ENCODE measurements around the gene SCYL3. TPM values are rescaled to one million over a fixed set of nuclear protein-coding genes. Genes with fewer than 3 reads are reported as not detected.
A peak's percentile ranks its signal among the peaks of the same experiment; 100 is the strongest.

Gene SCYL3
- polyA plus RNA-seq, 3 donors = 2.3 to 4.9 (median 3.6) TPM

DNA sequence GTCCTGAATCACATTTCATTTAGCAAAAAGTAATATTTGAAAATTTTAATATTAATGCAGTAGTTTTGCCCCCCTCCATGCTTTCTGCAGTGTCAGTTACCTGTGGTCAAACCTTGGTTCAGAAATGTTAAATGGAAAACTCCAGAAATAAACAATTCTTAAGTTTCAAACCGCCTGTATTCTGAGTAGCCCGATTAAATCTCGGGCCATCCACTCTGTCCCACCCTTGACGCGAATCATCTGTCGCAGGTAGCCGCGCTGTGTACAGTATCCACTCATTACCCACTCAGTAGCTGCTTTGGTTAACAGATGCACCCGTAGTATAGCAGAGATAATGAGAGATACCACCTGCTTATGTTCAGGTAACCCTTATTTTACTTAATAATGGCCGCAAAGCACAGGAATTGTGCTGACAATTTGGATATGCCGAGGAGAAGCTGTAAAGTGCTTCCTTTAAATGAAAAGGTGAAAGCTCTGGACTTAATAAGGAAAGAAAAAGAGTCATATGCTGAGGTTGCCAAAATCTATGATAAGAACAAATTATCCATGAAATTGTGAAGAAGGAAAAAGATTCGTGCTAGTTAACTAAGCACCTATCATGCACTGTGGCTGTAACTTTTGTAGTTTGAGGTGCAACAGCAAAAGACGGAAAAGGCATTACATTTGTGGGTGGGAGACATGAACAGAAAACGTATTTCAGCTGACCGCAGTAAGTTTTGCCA is 889 bp upstream of the SCYL3 start:
- Histone ChIP-seq H3K36me3 (replicated peaks in 1 of 2; ENCODE audit: control insufficient read depth in 1 of 2, insufficient read depth in 2 of 2, low read length in 2 of 2) (no peaks in the 10 kb centered on the region), H3K27ac (ENCODE audit: low read depth in 1 of 2, low read length in 2 of 2) (peak overlapping the region; percentile 83 to 99), H2AFZ (ENCODE audit: insufficient read depth, low read depth, low read length, poor library complexity, severe bottlenecking) (peak overlapping the region; percentile 97), H3K9ac (ENCODE audit: insufficient read depth, low read length, poor library complexity, severe bottlenecking) (peak overlapping the region; percentile 96), H3K4me1 (ENCODE audit: control insufficient read depth in 1 of 2, insufficient read depth in 2 of 2, low read length in 2 of 2) (peaks cover 16 to 38% of the 10 kb centered on the region in 2 donors), H3K9me3 (replicated peaks in 1 of 2; ENCODE audit: control insufficient read depth in 1 of 2, insufficient read depth in 1 of 2, low read length in 2 of 2) (no peaks in the 10 kb centered on the region), H4K20me1 (ENCODE audit: insufficient read depth, low read length) (no peaks in the 10 kb centered on the region), H3K4me3 (replicated peaks in 1 of 3; ENCODE audit: low read depth in 2 of 3, low read length in 3 of 3) (peak overlapping the region; percentile 78 to 89 (median 87)), H3K4me2 (replicated peaks; ENCODE audit: extremely low read depth, low read length, poor library complexity, severe bottlenecking) (peak overlapping the region; percentile 77), H3K79me2 (ENCODE audit: insufficient read depth, low read length) (peaks cover 38% of the 10 kb centered on the region), H3K27me3 (ENCODE audit: control insufficient read depth in 2 of 2, insufficient read depth in 2 of 2, low read length in 2 of 2) (peaks cover 0 to 4% of the 10 kb centered on the region in 2 donors)
- WGBS (ENCODE audit: insufficient coverage) = 80% methylated on average over 3 of the region's 15 CpGs
- H3K27me3 Mint-ChIP-seq (ENCODE audit: low read depth in 3 of 3) = peaks cover 0 to 16% (median 4%) of the 10 kb centered on the region in 3 donors
- peak overlapping the region; percentile 99 to 100 (median 100) for H3K27ac Mint-ChIP-seq
- peaks cover 0 to 3% of the 10 kb centered on the region in 2 donors for H3K36me3 Mint-ChIP-seq
- TF ChIP-seq, protein P1, sequence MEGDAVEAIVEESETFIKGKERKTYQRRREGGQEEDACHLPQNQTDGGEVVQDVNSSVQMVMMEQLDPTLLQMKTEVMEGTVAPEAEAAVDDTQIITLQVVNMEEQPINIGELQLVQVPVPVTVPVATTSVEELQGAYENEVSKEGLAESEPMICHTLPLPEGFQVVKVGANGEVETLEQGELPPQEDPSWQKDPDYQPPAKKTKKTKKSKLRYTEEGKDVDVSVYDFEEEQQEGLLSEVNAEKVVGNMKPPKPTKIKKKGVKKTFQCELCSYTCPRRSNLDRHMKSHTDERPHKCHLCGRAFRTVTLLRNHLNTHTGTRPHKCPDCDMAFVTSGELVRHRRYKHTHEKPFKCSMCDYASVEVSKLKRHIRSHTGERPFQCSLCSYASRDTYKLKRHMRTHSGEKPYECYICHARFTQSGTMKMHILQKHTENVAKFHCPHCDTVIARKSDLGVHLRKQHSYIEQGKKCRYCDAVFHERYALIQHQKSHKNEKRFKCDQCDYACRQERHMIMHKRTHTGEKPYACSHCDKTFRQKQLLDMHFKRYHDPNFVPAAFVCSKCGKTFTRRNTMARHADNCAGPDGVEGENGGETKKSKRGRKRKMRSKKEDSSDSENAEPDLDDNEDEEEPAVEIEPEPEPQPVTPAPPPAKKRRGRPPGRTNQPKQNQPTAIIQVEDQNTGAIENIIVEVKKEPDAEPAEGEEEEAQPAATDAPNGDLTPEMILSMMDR (IDR thresholded peaks at IDR 0.05) = no peak
- intact Hi-C loops (cut with micrococcal nuclease) = loop anchor here (5.0 to 10.0 kb wide), 4 partner anchors 178 to 640 kb away; partner anchors contain the start of genes KIFAP3 (in 2 of the 2), BLZF1 (in 1 of the 2), GORAB (in 1 of the 2) and NME7 (in 1 of the 2)
- peak overlapping the region; percentile 87 to 97 for H3K4me3 Mint-ChIP-seq
- no peak for DNase-seq
- H3K9me3 Mint-ChIP-seq = no peaks in the 10 kb centered on the region
- peaks cover 44% of the 10 kb centered on the region for H3K4me1 Mint-ChIP-seq

DNA sequence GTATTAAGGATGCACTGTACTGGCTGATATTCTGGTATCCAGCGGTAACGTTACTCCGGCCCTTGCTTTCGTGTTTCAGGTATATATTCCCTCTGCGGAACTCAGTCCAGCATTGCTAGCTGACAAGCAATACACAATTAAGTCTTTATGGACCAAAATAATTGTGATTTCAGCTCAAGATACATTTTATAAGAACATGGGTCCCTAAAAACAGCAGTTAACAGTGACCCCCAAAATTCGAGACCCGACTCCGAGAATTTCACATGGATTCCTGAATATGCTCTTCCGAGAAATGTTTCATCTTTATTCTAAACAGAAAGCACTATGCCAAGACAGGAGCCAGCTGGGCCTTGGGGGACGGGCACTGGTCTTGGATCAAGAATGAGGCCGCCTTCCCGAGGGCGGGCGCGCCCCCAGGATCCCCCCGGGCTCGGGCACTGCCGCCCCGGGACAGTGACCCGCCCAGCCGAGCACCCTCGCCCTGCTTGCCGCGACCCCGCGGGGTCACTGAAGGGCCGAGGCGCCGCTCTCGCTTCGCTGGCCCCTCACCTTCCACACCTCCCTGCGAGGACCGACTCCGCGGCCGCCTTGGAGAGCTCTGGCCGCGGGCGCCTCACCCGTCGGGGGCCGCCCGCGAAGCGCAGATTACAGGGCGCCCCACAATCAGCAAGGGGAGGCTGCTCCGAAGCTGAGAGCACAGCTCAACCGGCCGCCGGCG is 610 bp downstream of the SCYL3 start:
- H3K27me3 ChIP-seq (ENCODE audit: control insufficient read depth in 2 of 2, insufficient read depth in 2 of 2, low read length in 2 of 2) = peaks cover 0 to 2% of the 10 kb centered on the region in 2 donors
- peaks cover 6 to 9% of the 10 kb centered on the region in 2 donors for H3K36me3 ChIP-seq (replicated peaks in 1 of 2; ENCODE audit: control insufficient read depth in 1 of 2, insufficient read depth in 2 of 2, low read length in 2 of 2)
- under 1% methylated on average over 46 of the region's 51 CpGs for WGBS (ENCODE audit: insufficient coverage)
- H3K27ac ChIP-seq (ENCODE audit: low read depth in 1 of 2, low read length in 2 of 2) = peak overlapping the region; percentile 83 to 99
- H2AFZ ChIP-seq (ENCODE audit: insufficient read depth, low read depth, low read length, poor library complexity, severe bottlenecking) = peak overlapping the region; percentile 97
- peak overlapping the region; percentile 77 for H3K4me2 ChIP-seq (replicated peaks; ENCODE audit: extremely low read depth, low read length, poor library complexity, severe bottlenecking)
- H3K79me2 ChIP-seq (ENCODE audit: insufficient read depth, low read length) = peaks cover 49% of the 10 kb centered on the region
- Mint-ChIP-seq H3K4me1 (peaks cover 47% of the 10 kb centered on the region), H3K9me3 (no peaks in the 10 kb centered on the region), H3K27ac (peak overlapping the region; percentile 73 to 100 (median 89)), H3K36me3 (peaks cover 8 to 12% of the 10 kb centered on the region in 2 donors), H3K4me3 (peak overlapping the region; percentile 87 to 91), H3K27me3 (ENCODE audit: low read depth in 3 of 3) (peaks cover 0 to 13% (median 2%) of the 10 kb centered on the region in 3 donors)
- H4K20me1 ChIP-seq (ENCODE audit: insufficient read depth, low read length) = no peaks in the 10 kb centered on the region
- H3K4me3 ChIP-seq (replicated peaks in 1 of 3; ENCODE audit: low read depth in 2 of 3, low read length in 3 of 3) = peak overlapping the region; percentile 78 to 89 (median 87)
- no peaks in the 10 kb centered on the region for H3K9me3 ChIP-seq (replicated peaks in 1 of 2; ENCODE audit: control insufficient read depth in 1 of 2, insufficient read depth in 1 of 2, low read length in 2 of 2)
- TF ChIP-seq, protein P1 (IDR thresholded peaks at IDR 0.05) = no peak
- peak overlapping the region; percentile 96 for H3K9ac ChIP-seq (ENCODE audit: insufficient read depth, low read length, poor library complexity, severe bottlenecking)
- H3K4me1 ChIP-seq (ENCODE audit: control insufficient read depth in 1 of 2, insufficient read depth in 2 of 2, low read length in 2 of 2) = peaks cover 16 to 38% of the 10 kb centered on the region in 2 donors
- intact Hi-C loops (cut with micrococcal nuclease) = loop anchor here (5.0 to 10.0 kb wide), 4 partner anchors 179 to 642 kb away; partner anchors contain the start of genes KIFAP3 (in 2 of the 2), BLZF1 (in 1 of the 2), GORAB (in 1 of the 2) and NME7 (in 1 of the 2)
- DNase-seq = peak in 1 of 3 donors; percentile 4
